ENCODE measurements around the gene TENM4.

DNA sequence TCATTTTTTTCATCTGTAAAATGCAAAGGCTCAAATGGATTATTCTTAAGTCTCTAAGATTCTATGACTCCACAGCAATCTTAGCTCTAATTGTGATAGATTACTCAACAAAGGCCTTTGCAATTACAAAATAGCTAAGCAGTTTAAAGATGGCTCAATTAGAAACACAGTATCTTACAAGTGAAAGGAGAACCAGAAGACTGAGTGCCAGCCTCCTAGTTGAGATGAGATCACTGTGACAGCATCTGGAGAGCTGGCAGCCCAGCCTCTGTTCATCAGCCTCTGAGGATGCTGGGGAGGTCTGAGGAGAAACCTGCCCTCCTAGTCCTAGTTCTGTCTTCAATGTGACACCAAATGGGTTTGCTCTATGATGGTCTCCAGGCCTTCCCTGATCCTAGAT lies 707.8 kb downstream of the TENM4 start:
- no peak for TF ChIP-seq POLR2A (IDR thresholded peaks at IDR 0.05)
- TF ChIP-seq, protein P1, sequence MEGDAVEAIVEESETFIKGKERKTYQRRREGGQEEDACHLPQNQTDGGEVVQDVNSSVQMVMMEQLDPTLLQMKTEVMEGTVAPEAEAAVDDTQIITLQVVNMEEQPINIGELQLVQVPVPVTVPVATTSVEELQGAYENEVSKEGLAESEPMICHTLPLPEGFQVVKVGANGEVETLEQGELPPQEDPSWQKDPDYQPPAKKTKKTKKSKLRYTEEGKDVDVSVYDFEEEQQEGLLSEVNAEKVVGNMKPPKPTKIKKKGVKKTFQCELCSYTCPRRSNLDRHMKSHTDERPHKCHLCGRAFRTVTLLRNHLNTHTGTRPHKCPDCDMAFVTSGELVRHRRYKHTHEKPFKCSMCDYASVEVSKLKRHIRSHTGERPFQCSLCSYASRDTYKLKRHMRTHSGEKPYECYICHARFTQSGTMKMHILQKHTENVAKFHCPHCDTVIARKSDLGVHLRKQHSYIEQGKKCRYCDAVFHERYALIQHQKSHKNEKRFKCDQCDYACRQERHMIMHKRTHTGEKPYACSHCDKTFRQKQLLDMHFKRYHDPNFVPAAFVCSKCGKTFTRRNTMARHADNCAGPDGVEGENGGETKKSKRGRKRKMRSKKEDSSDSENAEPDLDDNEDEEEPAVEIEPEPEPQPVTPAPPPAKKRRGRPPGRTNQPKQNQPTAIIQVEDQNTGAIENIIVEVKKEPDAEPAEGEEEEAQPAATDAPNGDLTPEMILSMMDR (IDR thresholded peaks at IDR 0.05), result no peak
